ENCODE measurements around the gene NKAP. TPM values are rescaled to one million over a fixed set of nuclear protein-coding genes. Genes with fewer than 3 reads are reported as not detected.

The NKAP gene
- total and polyA plus RNA-seq, 9 of the 15 experiments (the other 6 are each of a cell fraction or from before 2014, with no cell fraction given) = 3.1 to 8.3 (median 7.0) TPM

DNA sequence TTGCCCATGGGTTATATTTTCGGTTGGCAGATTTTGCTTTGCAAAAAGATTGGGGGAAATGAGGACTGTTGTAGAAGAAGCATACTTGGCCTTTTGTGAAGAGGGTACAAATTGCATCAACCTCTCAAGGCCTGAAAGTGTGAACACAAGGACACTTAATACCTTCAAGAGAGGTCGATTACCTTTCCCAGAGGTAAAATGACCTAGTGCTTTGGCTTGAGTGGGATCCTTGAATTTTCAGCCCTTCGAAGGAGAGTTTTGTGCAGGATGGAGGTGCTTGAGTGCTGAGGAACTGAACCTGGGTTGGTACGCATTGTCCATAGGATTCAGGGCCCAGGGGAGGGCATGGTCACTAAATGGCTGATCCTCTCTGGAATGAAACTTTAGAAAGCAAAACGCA is 27.6 kb upstream of the NKAP start:
- peaks cover 0 to 2% of the 10 kb centered on the region in 2 experiments; a peak in 2 of 5 replicates for H3K4me1 ChIP-seq (replicated peaks in 1 of 2; ENCODE audit: control insufficient read depth in 2 of 2, insufficient read depth in 2 of 2, low read length in 2 of 2)
- DNase-seq (ENCODE audit: extremely low read depth in 1 of 4, low spot score in 3 of 4) = no peak
- H3K9me3 ChIP-seq (replicated peaks; ENCODE audit: control insufficient read depth, insufficient read depth, low read depth, low read length) = no peaks in the 10 kb centered on the region
- H3K9me1 ChIP-seq (ENCODE audit: control insufficient read depth, insufficient read depth, low read length) = no peaks in the 10 kb centered on the region
- peak overlapping the region; percentile 76 for H2AFZ ChIP-seq (ENCODE audit: low read depth, low read length)
- H3K36me3 ChIP-seq (ENCODE audit: control insufficient read depth, insufficient read depth, low read length) = no peaks in the 10 kb centered on the region
- ChIA-PET CTCF (ENCODE audit: low intra/inter-chr PET ratio) (no interaction called here), POLR2A (no interaction called here)
- no peak overlapping the region for H3K9ac ChIP-seq (ENCODE audit: insufficient read depth in 1 of 2, low read depth in 2 of 2, low read length in 2 of 2)
- H4K20me1 ChIP-seq (replicated peaks; ENCODE audit: control insufficient read depth, insufficient read depth, low read length) = no peaks in the 10 kb centered on the region
- no peak for FAIRE-seq
- no peaks in the 10 kb centered on the region for H3K27me3 ChIP-seq (ENCODE audit: control insufficient read depth in 2 of 2, insufficient read depth in 2 of 2, low read length in 2 of 2)
- in situ Hi-C loops (cut with MboI) = no loop called here
- no peaks in the 10 kb centered on the region for H3K79me2 ChIP-seq (ENCODE audit: control insufficient read depth, insufficient read depth, low read length)
- intact Hi-C loops (cut with micrococcal nuclease) = no loop called here
- no peak overlapping the region for H3K27ac ChIP-seq (ENCODE audit: extremely low read depth, low read depth, low read length)
- H3K4me2 ChIP-seq (ENCODE audit: insufficient read depth, low read length) = peak overlapping the region; percentile 43; the same call in 1 of the 2 replicates
- BruUV-seq (replicated peaks) = no TSS peak
- no peak for ATAC-seq
- H3K4me3 ChIP-seq = no peak overlapping the region
- WGBS (ENCODE audit: insufficient coverage, low coverage, missing lambda C conversion rate) = 31% methylated on average over 5 of the region's 5 CpGs
- TF ChIP-seq, protein P1, sequence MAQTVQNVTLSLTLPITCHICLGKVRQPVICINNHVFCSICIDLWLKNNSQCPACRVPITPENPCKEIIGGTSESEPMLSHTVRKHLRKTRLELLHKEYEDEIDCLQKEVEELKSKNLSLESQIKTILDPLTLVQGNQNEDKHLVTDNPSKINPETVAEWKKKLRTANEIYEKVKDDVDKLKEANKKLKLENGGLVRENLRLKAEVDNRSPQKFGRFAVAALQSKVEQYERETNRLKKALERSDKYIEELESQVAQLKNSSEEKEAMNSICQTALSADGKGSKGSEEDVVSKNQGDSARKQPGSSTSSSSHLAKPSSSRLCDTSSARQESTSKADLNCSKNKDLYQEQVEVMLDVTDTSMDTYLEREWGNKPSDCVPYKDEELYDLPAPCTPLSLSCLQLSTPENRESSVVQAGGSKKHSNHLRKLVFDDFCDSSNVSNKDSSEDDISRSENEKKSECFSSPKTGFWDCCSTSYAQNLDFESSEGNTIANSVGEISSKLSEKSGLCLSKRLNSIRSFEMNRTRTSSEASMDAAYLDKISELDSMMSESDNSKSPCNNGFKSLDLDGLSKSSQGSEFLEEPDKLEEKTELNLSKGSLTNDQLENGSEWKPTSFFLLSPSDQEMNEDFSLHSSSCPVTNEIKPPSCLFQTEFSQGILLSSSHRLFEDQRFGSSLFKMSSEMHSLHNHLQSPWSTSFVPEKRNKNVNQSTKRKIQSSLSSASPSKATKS (CRISPR knock-in tag; IDR thresholded peaks at IDR 0.05) = no peak
- TF ChIP-seq ZNF253 (CRISPR knock-in tag; conservative IDR thresholded peaks at IDR 0.05) (no peak), ZNF3 (CRISPR knock-in tag; IDR thresholded peaks at IDR 0.05) (no peak), ZNF57 (CRISPR knock-in tag; IDR thresholded peaks at IDR 0.05) (no peak), NFIX (CRISPR knock-in tag; IDR thresholded peaks at IDR 0.05; ENCODE audit: low read depth) (no peak), ZNF197 (CRISPR knock-in tag; IDR thresholded peaks at IDR 0.05; ENCODE audit: low read depth) (no peak), ZNF785 (CRISPR knock-in tag; IDR thresholded peaks at IDR 0.05) (no peak), SMARCA4 (IDR thresholded peaks at IDR 0.05) (no peak), ZNF146 (CRISPR knock-in tag; IDR thresholded peaks at IDR 0.05; ENCODE audit: unreplicated experiment) (no peak), ZNF347 (CRISPR knock-in tag; IDR thresholded peaks at IDR 0.05; ENCODE audit: low read depth) (no peak)
- TF ChIP-seq, protein P2, sequence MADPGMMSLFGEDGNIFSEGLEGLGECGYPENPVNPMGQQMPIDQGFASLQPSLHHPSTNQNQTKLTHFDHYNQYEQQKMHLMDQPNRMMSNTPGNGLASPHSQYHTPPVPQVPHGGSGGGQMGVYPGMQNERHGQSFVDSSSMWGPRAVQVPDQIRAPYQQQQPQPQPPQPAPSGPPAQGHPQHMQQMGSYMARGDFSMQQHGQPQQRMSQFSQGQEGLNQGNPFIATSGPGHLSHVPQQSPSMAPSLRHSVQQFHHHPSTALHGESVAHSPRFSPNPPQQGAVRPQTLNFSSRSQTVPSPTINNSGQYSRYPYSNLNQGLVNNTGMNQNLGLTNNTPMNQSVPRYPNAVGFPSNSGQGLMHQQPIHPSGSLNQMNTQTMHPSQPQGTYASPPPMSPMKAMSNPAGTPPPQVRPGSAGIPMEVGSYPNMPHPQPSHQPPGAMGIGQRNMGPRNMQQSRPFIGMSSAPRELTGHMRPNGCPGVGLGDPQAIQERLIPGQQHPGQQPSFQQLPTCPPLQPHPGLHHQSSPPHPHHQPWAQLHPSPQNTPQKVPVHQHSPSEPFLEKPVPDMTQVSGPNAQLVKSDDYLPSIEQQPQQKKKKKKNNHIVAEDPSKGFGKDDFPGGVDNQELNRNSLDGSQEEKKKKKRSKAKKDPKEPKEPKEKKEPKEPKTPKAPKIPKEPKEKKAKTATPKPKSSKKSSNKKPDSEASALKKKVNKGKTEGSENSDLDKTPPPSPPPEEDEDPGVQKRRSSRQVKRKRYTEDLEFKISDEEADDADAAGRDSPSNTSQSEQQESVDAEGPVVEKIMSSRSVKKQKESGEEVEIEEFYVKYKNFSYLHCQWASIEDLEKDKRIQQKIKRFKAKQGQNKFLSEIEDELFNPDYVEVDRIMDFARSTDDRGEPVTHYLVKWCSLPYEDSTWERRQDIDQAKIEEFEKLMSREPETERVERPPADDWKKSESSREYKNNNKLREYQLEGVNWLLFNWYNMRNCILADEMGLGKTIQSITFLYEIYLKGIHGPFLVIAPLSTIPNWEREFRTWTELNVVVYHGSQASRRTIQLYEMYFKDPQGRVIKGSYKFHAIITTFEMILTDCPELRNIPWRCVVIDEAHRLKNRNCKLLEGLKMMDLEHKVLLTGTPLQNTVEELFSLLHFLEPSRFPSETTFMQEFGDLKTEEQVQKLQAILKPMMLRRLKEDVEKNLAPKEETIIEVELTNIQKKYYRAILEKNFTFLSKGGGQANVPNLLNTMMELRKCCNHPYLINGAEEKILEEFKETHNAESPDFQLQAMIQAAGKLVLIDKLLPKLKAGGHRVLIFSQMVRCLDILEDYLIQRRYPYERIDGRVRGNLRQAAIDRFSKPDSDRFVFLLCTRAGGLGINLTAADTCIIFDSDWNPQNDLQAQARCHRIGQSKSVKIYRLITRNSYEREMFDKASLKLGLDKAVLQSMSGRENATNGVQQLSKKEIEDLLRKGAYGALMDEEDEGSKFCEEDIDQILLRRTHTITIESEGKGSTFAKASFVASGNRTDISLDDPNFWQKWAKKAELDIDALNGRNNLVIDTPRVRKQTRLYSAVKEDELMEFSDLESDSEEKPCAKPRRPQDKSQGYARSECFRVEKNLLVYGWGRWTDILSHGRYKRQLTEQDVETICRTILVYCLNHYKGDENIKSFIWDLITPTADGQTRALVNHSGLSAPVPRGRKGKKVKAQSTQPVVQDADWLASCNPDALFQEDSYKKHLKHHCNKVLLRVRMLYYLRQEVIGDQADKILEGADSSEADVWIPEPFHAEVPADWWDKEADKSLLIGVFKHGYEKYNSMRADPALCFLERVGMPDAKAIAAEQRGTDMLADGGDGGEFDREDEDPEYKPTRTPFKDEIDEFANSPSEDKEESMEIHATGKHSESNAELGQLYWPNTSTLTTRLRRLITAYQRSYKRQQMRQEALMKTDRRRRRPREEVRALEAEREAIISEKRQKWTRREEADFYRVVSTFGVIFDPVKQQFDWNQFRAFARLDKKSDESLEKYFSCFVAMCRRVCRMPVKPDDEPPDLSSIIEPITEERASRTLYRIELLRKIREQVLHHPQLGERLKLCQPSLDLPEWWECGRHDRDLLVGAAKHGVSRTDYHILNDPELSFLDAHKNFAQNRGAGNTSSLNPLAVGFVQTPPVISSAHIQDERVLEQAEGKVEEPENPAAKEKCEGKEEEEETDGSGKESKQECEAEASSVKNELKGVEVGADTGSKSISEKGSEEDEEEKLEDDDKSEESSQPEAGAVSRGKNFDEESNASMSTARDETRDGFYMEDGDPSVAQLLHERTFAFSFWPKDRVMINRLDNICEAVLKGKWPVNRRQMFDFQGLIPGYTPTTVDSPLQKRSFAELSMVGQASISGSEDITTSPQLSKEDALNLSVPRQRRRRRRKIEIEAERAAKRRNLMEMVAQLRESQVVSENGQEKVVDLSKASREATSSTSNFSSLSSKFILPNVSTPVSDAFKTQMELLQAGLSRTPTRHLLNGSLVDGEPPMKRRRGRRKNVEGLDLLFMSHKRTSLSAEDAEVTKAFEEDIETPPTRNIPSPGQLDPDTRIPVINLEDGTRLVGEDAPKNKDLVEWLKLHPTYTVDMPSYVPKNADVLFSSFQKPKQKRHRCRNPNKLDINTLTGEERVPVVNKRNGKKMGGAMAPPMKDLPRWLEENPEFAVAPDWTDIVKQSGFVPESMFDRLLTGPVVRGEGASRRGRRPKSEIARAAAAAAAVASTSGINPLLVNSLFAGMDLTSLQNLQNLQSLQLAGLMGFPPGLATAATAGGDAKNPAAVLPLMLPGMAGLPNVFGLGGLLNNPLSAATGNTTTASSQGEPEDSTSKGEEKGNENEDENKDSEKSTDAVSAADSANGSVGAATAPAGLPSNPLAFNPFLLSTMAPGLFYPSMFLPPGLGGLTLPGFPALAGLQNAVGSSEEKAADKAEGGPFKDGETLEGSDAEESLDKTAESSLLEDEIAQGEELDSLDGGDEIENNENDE (IDR thresholded peaks at IDR 0.05; ENCODE audit: low read depth, low read length) = no peak
